Measurements from ENCODE around the gene PBX1. TPM values are rescaled to one million over a fixed set of nuclear protein-coding genes. Genes with fewer than 3 reads are reported as not detected.
A peak's percentile ranks its signal among the peaks of the same experiment; 100 is the strongest.

The PBX1 gene
- total and polyA plus RNA-seq, 3 experiments from 2014 or later, result 0.05 to 0.16 (median 0.13) TPM

DNA sequence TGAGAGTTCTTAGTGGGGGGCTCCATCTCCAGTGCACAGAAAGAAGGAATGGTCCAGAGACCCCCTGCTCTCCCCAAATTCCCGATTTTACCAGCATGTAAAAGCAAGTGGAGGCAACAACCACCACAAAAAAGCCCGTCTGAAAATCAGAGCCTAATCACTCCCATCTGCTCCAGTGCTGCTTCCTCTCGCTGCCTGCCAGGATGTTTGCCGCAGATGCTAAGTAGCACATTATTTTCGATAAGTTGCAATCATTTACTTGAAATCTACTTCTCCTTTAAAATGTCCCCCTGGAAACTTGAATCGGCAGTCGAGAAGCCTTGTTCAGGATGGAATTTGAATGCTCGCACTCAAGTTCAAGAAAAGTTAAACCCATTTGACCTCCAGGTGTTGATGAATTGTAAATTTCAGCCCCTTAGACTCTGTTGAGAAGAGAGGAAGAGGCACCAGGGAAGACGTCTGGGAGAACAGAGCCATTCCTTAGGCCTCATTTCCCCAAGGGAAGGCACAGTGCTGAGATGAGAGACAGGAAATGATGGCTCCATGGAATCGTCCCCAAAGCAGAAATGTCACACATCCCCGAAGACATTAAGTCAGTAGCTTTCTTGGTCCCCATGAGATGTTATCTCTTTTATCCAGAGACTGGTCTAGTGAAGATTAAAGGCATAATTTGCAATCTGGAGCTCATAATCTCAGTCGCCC is 221.3 kb downstream of the PBX1 start:
- POLR2A ChIA-PET, result no interaction called here
- Histone ChIP-seq H3K4me3 (ENCODE audit: low read length) (no peak overlapping the region), H3K9me3 (ENCODE audit: low read length) (no peaks in the 10 kb centered on the region), H3K36me3 (ENCODE audit: insufficient read depth, low read length) (no peaks in the 10 kb centered on the region), H3K4me1 (ENCODE audit: insufficient read depth, low read length) (no peaks in the 10 kb centered on the region), H3K27ac (ENCODE audit: low read depth, low read length) (no peak overlapping the region), H3K27me3 (ENCODE audit: insufficient read depth, low read length, poor library complexity, severe bottlenecking) (no peaks in the 10 kb centered on the region)
- no peak overlapping the region for H3K4me3 Mint-ChIP-seq
- no peaks in the 10 kb centered on the region for H3K36me3 Mint-ChIP-seq
- no peaks in the 10 kb centered on the region for H3K27me3 Mint-ChIP-seq
- H3K9me3 Mint-ChIP-seq, result peaks cover 0 to 3% (median 0%) of the 10 kb centered on the region in 5 donors
- H3K4me1 Mint-ChIP-seq, result no peaks in the 10 kb centered on the region
- CTCF ChIA-PET, result no interaction called here
- DNase-seq, result no peak
- no peak overlapping the region for H3K27ac Mint-ChIP-seq

- Mint-ChIP-seq H3K9me3 (peaks cover 0 to 3% (median 0%) of the 10 kb centered on the region in 5 donors), H3K36me3 (no peaks in the 10 kb centered on the region), H3K27ac (no peak overlapping the region), H3K4me1 (no peaks in the 10 kb centered on the region), H3K27me3 (no peaks in the 10 kb centered on the region), H3K4me3 (peak overlapping the region in 1 of 7 donors; percentile 54)
- Histone ChIP-seq H3K27ac (ENCODE audit: low read depth, low read length) (no peak overlapping the region), H3K4me3 (ENCODE audit: low read length) (no peak overlapping the region), H3K36me3 (ENCODE audit: insufficient read depth, low read length) (no peaks in the 10 kb centered on the region), H3K9me3 (ENCODE audit: low read length) (no peaks in the 10 kb centered on the region), H3K4me1 (ENCODE audit: insufficient read depth, low read length) (no peaks in the 10 kb centered on the region), H3K27me3 (ENCODE audit: insufficient read depth, low read length, poor library complexity, severe bottlenecking) (no peaks in the 10 kb centered on the region)
- DNase-seq, result no peak
- ChIA-PET CTCF (no interaction called here), POLR2A (no interaction called here)
Observed at GRCh38 chr1:164780863-164781262, 221.9 kb downstream of the PBX1 start.

GRCh38 chr1:164781972-164782371 is 223.0 kb downstream of the PBX1 start:
- Histone ChIP-seq H3K9me3 (ENCODE audit: low read length) (no peaks in the 10 kb centered on the region), H3K27me3 (ENCODE audit: insufficient read depth, low read length, poor library complexity, severe bottlenecking) (no peaks in the 10 kb centered on the region), H3K36me3 (ENCODE audit: insufficient read depth, low read length) (no peaks in the 10 kb centered on the region), H3K27ac (ENCODE audit: low read depth, low read length) (no peak overlapping the region), H3K4me3 (ENCODE audit: low read length) (no peak overlapping the region), H3K4me1 (ENCODE audit: insufficient read depth, low read length) (no peaks in the 10 kb centered on the region)
- H3K4me1 Mint-ChIP-seq, result no peaks in the 10 kb centered on the region
- ChIA-PET CTCF (no interaction called here), POLR2A (no interaction called here)
- no peak overlapping the region for H3K4me3 Mint-ChIP-seq
- H3K27me3 Mint-ChIP-seq, result no peaks in the 10 kb centered on the region
- peaks cover 0 to 3% (median 0%) of the 10 kb centered on the region in 5 donors for H3K9me3 Mint-ChIP-seq
- H3K36me3 Mint-ChIP-seq, result no peaks in the 10 kb centered on the region
- no peak for DNase-seq
- no peak overlapping the region for H3K27ac Mint-ChIP-seq

GRCh38 chr1:164783778-164784555 is 225.0 kb downstream of the PBX1 start:
- H3K9me3 Mint-ChIP-seq, result peaks cover 0 to 3% (median 0%) of the 10 kb centered on the region in 5 donors
- peaks cover 0 to 5% of the 10 kb centered on the region in 2 donors for H3K27me3 Mint-ChIP-seq

DNA sequence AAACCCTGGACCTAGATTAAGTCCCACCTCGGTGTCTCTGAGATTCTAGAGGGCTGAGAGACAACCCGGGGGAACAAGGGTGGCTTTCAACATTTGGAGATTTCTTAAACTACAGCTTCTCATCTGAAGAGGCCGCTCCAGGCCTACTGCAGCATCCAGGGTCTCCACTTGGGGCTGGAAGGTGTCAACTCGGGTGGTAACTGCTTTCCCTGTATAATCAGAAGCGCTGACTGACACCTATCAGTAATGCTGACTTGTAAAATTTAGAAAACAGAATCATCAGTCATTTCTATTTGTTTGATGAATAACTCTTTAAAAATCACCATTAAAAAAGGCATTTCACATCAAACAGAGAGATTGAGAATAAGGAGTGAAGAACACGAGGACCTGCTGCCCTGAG is 226.0 kb downstream of the PBX1 start:
- no peak overlapping the region for H3K4me3 Mint-ChIP-seq
- H3K36me3 ChIP-seq (ENCODE audit: insufficient read depth, low read length), result no peaks in the 10 kb centered on the region
- H3K4me3 ChIP-seq (ENCODE audit: low read length), result no peak overlapping the region
- H3K27ac ChIP-seq (ENCODE audit: low read depth, low read length), result no peak overlapping the region
- H3K9me3 Mint-ChIP-seq, result peaks cover 0 to 3% (median 0%) of the 10 kb centered on the region in 5 donors
- peaks cover 0 to 5% (median 4%) of the 10 kb centered on the region in 3 donors for H3K4me1 Mint-ChIP-seq
- DNase-seq, result no peak
- ChIA-PET POLR2A (no interaction called here), CTCF (no interaction called here)
- no peak overlapping the region for H3K27ac Mint-ChIP-seq
- H3K4me1 ChIP-seq (ENCODE audit: insufficient read depth, low read length), result no peaks in the 10 kb centered on the region
- H3K9me3 ChIP-seq (ENCODE audit: low read length), result no peaks in the 10 kb centered on the region
- no peaks in the 10 kb centered on the region for H3K27me3 ChIP-seq (ENCODE audit: insufficient read depth, low read length, poor library complexity, severe bottlenecking)
- H3K27me3 Mint-ChIP-seq, result peaks cover 0 to 5% of the 10 kb centered on the region in 2 donors
- H3K36me3 Mint-ChIP-seq, result no peaks in the 10 kb centered on the region

More at GRCh38 chr1:164783778-164784555, 225.0 kb downstream of the PBX1 start:
- H3K4me1 ChIP-seq (ENCODE audit: insufficient read depth, low read length), result no peaks in the 10 kb centered on the region
- DNase-seq, result no peak
- no peak overlapping the region for H3K4me3 ChIP-seq (ENCODE audit: low read length)
- no peak overlapping the region for H3K4me3 Mint-ChIP-seq
- no peaks in the 10 kb centered on the region for H3K36me3 Mint-ChIP-seq
- POLR2A ChIA-PET, result no interaction called here
- H3K9me3 ChIP-seq (ENCODE audit: low read length), result no peaks in the 10 kb centered on the region
- H3K36me3 ChIP-seq (ENCODE audit: insufficient read depth, low read length), result no peaks in the 10 kb centered on the region
- CTCF ChIA-PET, result interaction anchor here (1.0 to 1.3 kb wide), 2 partner anchors 18 to 20 kb away, joined by 3 read pairs; no protein-coding TSS in a partner anchor
- no peaks in the 10 kb centered on the region for H3K27me3 ChIP-seq (ENCODE audit: insufficient read depth, low read length, poor library complexity, severe bottlenecking)
- H3K27ac Mint-ChIP-seq, result no peak overlapping the region
- peaks cover 0 to 5% (median 4%) of the 10 kb centered on the region in 3 donors for H3K4me1 Mint-ChIP-seq
- H3K27ac ChIP-seq (ENCODE audit: low read depth, low read length), result no peak overlapping the region

GRCh38 chr1:164785841-164786534 is 227.0 kb downstream of the PBX1 start:
- no peaks in the 10 kb centered on the region for H3K27me3 ChIP-seq (ENCODE audit: insufficient read depth, low read length, poor library complexity, severe bottlenecking)
- Mint-ChIP-seq H3K4me1 (peaks cover 0 to 5% (median 4%) of the 10 kb centered on the region in 3 donors), H3K9me3 (peaks cover 0 to under 1% (median 0%) of the 10 kb centered on the region in 5 donors), H3K27ac (peak overlapping the region in 1 of 8 donors; percentile 17), H3K36me3 (no peaks in the 10 kb centered on the region), H3K4me3 (no peak overlapping the region), H3K27me3 (peaks cover 0 to 5% of the 10 kb centered on the region in 2 donors)
- H3K27ac ChIP-seq (ENCODE audit: low read depth, low read length), result no peak overlapping the region
- no peaks in the 10 kb centered on the region for H3K4me1 ChIP-seq (ENCODE audit: insufficient read depth, low read length)
- DNase-seq, result no peak
- POLR2A ChIA-PET, result no interaction called here
- CTCF ChIA-PET, result no interaction called here
- H3K4me3 ChIP-seq (ENCODE audit: low read length), result no peak overlapping the region
- H3K36me3 ChIP-seq (ENCODE audit: insufficient read depth, low read length), result no peaks in the 10 kb centered on the region
- H3K9me3 ChIP-seq (ENCODE audit: low read length), result no peaks in the 10 kb centered on the region

- CTCF ChIA-PET, result interaction anchor here (0.6 to 1.7 kb wide), 5 partner anchors 9 to 18 kb away, joined by 3 to 6 read pairs (median 4); no protein-coding TSS in a partner anchor
- POLR2A ChIA-PET, result no interaction called here
Observed at GRCh38 chr1:164786980-164787833, 228.2 kb downstream of the PBX1 start.

More at GRCh38 chr1:164786980-164787833, 228.2 kb downstream of the PBX1 start:
- no peak overlapping the region for H3K27ac Mint-ChIP-seq
- peaks cover 0 to 4% (median 0%) of the 10 kb centered on the region in 5 donors for H3K9me3 Mint-ChIP-seq
- no peaks in the 10 kb centered on the region for H3K4me1 ChIP-seq (ENCODE audit: insufficient read depth, low read length)
- DNase-seq, result peak; percentile 3 to 50 (median 10)
- H3K36me3 Mint-ChIP-seq, result no peaks in the 10 kb centered on the region
- H3K36me3 ChIP-seq (ENCODE audit: insufficient read depth, low read length), result no peaks in the 10 kb centered on the region
- peak overlapping the region in 1 of 7 donors; percentile 59 for H3K4me3 Mint-ChIP-seq
- H3K27ac ChIP-seq (ENCODE audit: low read depth, low read length), result no peak overlapping the region
- no peaks in the 10 kb centered on the region for H3K9me3 ChIP-seq (ENCODE audit: low read length)
- H3K27me3 Mint-ChIP-seq, result peaks cover 0 to 5% of the 10 kb centered on the region in 2 donors
- no peaks in the 10 kb centered on the region for H3K27me3 ChIP-seq (ENCODE audit: insufficient read depth, low read length, poor library complexity, severe bottlenecking)
- peaks cover 0 to 5% (median 4%) of the 10 kb centered on the region in 3 donors for H3K4me1 Mint-ChIP-seq
- H3K4me3 ChIP-seq (ENCODE audit: low read length), result no peak overlapping the region

Measured in CD8-positive, alpha-beta memory T cell (primary cell).